ENCODE measurements around the gene HMCN1.

HMCN1 gene

DNA sequence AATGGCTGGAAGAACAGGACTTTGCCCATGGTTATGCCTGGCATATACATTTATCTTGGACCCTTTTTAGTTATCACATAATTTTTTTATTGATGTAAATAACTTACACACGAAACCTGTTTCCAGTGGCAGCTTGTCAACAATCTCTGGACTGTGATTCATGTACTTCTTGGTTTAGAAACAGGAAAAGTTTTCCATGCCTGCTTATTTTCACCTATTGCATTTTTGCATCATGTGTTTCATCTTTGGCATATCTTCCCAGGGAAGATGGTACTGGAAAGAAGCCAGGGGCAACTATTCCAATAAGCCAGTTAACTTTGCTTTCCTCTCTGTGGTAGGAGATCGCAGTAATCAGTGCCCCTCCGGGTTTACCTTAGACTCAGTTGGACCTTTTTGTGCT is 430.6 kb downstream of the HMCN1 start:
- no peaks in the 10 kb centered on the region for H3F3A ChIP-seq (ENCODE audit: insufficient read depth)
- no peak overlapping the region for H3K9ac ChIP-seq (ENCODE audit: low read length)
- H3K27ac ChIP-seq (ENCODE audit: low read depth, low read length): no peak overlapping the region
- no peaks in the 10 kb centered on the region for H3K9me3 ChIP-seq (ENCODE audit: insufficient read depth, low read length)
- H3K36me3 ChIP-seq (ENCODE audit: low read length): no peaks in the 10 kb centered on the region
- no peak overlapping the region for H2AFZ ChIP-seq (ENCODE audit: low read depth, low read length, severe bottlenecking)
- H4K20me1 ChIP-seq (ENCODE audit: low read depth, low read length): no peaks in the 10 kb centered on the region
- TF ChIP-seq EZH2phosphoT487 (conservative IDR thresholded peaks at IDR 0.05; ENCODE audit: low read length): no peak
- TF ChIP-seq, protein P1, sequence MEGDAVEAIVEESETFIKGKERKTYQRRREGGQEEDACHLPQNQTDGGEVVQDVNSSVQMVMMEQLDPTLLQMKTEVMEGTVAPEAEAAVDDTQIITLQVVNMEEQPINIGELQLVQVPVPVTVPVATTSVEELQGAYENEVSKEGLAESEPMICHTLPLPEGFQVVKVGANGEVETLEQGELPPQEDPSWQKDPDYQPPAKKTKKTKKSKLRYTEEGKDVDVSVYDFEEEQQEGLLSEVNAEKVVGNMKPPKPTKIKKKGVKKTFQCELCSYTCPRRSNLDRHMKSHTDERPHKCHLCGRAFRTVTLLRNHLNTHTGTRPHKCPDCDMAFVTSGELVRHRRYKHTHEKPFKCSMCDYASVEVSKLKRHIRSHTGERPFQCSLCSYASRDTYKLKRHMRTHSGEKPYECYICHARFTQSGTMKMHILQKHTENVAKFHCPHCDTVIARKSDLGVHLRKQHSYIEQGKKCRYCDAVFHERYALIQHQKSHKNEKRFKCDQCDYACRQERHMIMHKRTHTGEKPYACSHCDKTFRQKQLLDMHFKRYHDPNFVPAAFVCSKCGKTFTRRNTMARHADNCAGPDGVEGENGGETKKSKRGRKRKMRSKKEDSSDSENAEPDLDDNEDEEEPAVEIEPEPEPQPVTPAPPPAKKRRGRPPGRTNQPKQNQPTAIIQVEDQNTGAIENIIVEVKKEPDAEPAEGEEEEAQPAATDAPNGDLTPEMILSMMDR (IDR thresholded peaks at IDR 0.05; ENCODE audit: insufficient read depth, low read length, poor library complexity, severe bottlenecking): no peak
- no peak overlapping the region for H3K4me2 ChIP-seq (ENCODE audit: low read depth, low read length, poor library complexity, severe bottlenecking)
- H3K79me2 ChIP-seq (ENCODE audit: insufficient read depth, low read length): no peaks in the 10 kb centered on the region
- no peak overlapping the region for H3K4me3 ChIP-seq (ENCODE audit: insufficient read depth, low read length, poor library complexity, severe bottlenecking)
- no peaks in the 10 kb centered on the region for H3K27me3 ChIP-seq (ENCODE audit: low read length)
- no peaks in the 10 kb centered on the region for H3K9me2 ChIP-seq (replicated peaks; ENCODE audit: insufficient read depth, low read length)

GRCh38 chr1:186165303-186165702 is 431.1 kb downstream of the HMCN1 start:
- Histone ChIP-seq H4K20me1 (ENCODE audit: low read depth, low read length) (no peaks in the 10 kb centered on the region), H3K4me3 (ENCODE audit: insufficient read depth, low read length, poor library complexity, severe bottlenecking) (no peak overlapping the region), H2AFZ (ENCODE audit: low read depth, low read length, severe bottlenecking) (no peak overlapping the region), H3K27ac (ENCODE audit: low read depth, low read length) (no peak overlapping the region), H3K4me2 (ENCODE audit: low read depth, low read length, poor library complexity, severe bottlenecking) (no peak overlapping the region), H3K36me3 (ENCODE audit: low read length) (no peaks in the 10 kb centered on the region), H3K9me2 (replicated peaks; ENCODE audit: insufficient read depth, low read length) (no peaks in the 10 kb centered on the region), H3K79me2 (ENCODE audit: insufficient read depth, low read length) (no peaks in the 10 kb centered on the region), H3K27me3 (ENCODE audit: low read length) (no peaks in the 10 kb centered on the region), H3K9ac (ENCODE audit: low read length) (no peak overlapping the region), H3F3A (ENCODE audit: insufficient read depth) (no peaks in the 10 kb centered on the region), H3K9me3 (ENCODE audit: insufficient read depth, low read length) (no peaks in the 10 kb centered on the region)
- TF ChIP-seq, protein P1 (IDR thresholded peaks at IDR 0.05; ENCODE audit: insufficient read depth, low read length, poor library complexity, severe bottlenecking): no peak
- no peak for TF ChIP-seq EZH2phosphoT487 (conservative IDR thresholded peaks at IDR 0.05; ENCODE audit: low read length)

- H3K36me3 ChIP-seq (ENCODE audit: low read length): no peaks in the 10 kb centered on the region
Measured at GRCh38 chr1:186167096-186167668, 433.0 kb downstream of the HMCN1 start.

More at GRCh38 chr1:186167096-186167668, 433.0 kb downstream of the HMCN1 start:
- H3K4me2 ChIP-seq (ENCODE audit: low read depth, low read length, poor library complexity, severe bottlenecking): no peak overlapping the region
- no peaks in the 10 kb centered on the region for H3K9me3 ChIP-seq (ENCODE audit: insufficient read depth, low read length)
- H3K79me2 ChIP-seq (ENCODE audit: insufficient read depth, low read length): no peaks in the 10 kb centered on the region
- no peaks in the 10 kb centered on the region for H4K20me1 ChIP-seq (ENCODE audit: low read depth, low read length)
- H3K9ac ChIP-seq (ENCODE audit: low read length): no peak overlapping the region
- no peak overlapping the region for H3K4me3 ChIP-seq (ENCODE audit: insufficient read depth, low read length, poor library complexity, severe bottlenecking)
- no peaks in the 10 kb centered on the region for H3K27me3 ChIP-seq (ENCODE audit: low read length)
- no peak for TF ChIP-seq EZH2phosphoT487 (conservative IDR thresholded peaks at IDR 0.05; ENCODE audit: low read length)
- TF ChIP-seq, protein P1 (IDR thresholded peaks at IDR 0.05; ENCODE audit: insufficient read depth, low read length, poor library complexity, severe bottlenecking): no peak
- H3F3A ChIP-seq (ENCODE audit: insufficient read depth): no peaks in the 10 kb centered on the region
- H3K27ac ChIP-seq (ENCODE audit: low read depth, low read length): no peak overlapping the region
- no peak overlapping the region for H2AFZ ChIP-seq (ENCODE audit: low read depth, low read length, severe bottlenecking)
- no peaks in the 10 kb centered on the region for H3K9me2 ChIP-seq (replicated peaks; ENCODE audit: insufficient read depth, low read length)
